ENCODE data around the gene DAZ3.
"Not testable (repeated sequence)": the region's sequence is repeated elsewhere in the genome, so short reads cannot be mapped to it uniquely, and the experiment has no call there.

Gene DAZ3

GRCh38 chrY:24813293-24813692 is at the start of gene DAZ3:
Gene DAZ3 (minus strand): TSS chrY:24813393. CDS start chrY:24813185, 208 bp downstream.
- DNase-seq, result not testable (repeated sequence)

- not testable (repeated sequence) for DNase-seq
Observed at GRCh38 chrY:24833619-24834018, 20.4 kb upstream of the DAZ3 start, which contains the start of gene DAZ4. Gene DAZ4 (plus strand): TSS chrY:24833919. CDS start chrY:24834127, 208 bp downstream.

DNA sequence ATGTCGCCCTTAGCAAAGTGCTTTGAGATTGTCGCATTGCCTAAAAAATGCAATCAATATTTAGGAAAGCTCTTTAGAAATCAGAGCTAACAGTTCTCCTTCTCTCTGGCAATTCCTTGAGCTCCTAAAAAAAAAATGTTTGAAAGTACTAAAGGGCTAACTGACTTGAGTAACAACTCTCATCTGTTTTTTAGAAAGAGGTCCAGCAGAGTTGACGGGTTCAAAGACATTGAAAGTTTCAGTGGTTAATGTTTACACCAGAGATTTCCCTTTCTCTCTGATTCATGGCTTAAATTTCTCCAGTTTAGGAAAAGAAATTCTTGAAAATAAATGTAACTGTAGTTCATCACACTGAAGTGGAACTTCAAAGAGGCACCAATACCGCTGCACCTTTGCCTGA is 11.9 kb upstream of the DAZ3 start:
- DNase-seq, result not testable (repeated sequence)

GRCh38 chrY:24824184-24824879 is 11.1 kb upstream of the DAZ3 start:
- not testable (repeated sequence) for DNase-seq

GRCh38 chrY:24821836-24822235 is 8.6 kb upstream of the DAZ3 start:
- not testable (repeated sequence) for DNase-seq
